Spleen (tissue), 7 donors: ENCODE measurements around the gene CXCL13.

Experiments used
- CTCF ChIP-seq, 11 experiments: fragments of 200-600 bp in 7 of 11; fragments of 450-650 bp in 4 of 11; sonication (generic) in 4 of 11; IDR thresholded peaks in 8 of 11; conservative IDR thresholded peaks in 3 of 11; 1 replicate in 7 of 11; 2 replicates in 4 of 11; pipeline versions ENCODE4 v1.4.0 to v1.8.0; 2016 to 2021; ENCODE audit warnings: antibody characterized with exemption in 11 of 11, inconsistent platforms in 4 of 11, mild to moderate bottlenecking in 1 of 11
- POLR2AphosphoS5 ChIP-seq, 3 donors: sonication (generic); formaldehyde crosslinking; IDR thresholded peaks; one replicate each; pipeline ENCODE4 v1.5.1; 2017; ENCODE audit warnings: antibody characterized with exemption in 3 of 3
- donor health status: DM: no; HTN: no; CAD: no; lungs with moderate emphysema.
- donor health status: DM: no; HTN: no; CAD: no.
- donor health status: DM: no; HTN: no; CAD: no.

- TF ChIP-seq POLR2AphosphoS5 (IDR thresholded peaks at IDR 0.05) (no peak), CTCF (IDR thresholded peaks at IDR 0.05 in 8 of 11, conservative IDR thresholded peaks at IDR 0.05 in 3 of 11) (no peak)
These were observed 25.7 kb downstream of the CXCL13 start for GRCh38 chr4:77631276-77631675.
